ENCODE results near the gene LHFPL3. TPM values are rescaled to one million over a fixed set of nuclear protein-coding genes. Genes with fewer than 3 reads are reported as not detected.

LHFPL3 gene
- total and polyA plus RNA-seq, 2 donors (not counting 3 experiments of a cell fraction or from before 2014, with no cell fraction given) = not detected

DNA sequence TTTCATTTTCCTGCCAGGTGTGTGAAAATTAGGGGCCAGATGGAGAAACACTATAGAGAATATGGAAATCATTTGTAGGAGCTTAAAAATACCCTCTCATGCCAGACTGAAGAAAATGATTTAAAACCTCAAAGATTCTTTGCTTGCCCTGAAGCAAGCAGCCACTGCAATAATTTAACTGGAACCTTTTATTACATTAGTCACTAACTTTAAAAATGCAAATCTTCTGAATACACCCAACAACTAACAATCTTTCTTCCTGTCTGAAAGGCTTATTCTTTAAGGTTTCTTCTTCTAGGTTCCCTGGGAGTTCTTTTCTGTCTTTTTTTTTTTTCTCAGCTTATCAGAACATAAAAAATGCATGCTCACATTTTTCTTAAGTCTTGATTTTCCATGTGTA is 447.1 kb downstream of the LHFPL3 start:
- no peak for FAIRE-seq
- H3K4me2 ChIP-seq (ENCODE audit: insufficient read depth, low read length) = no peak overlapping the region
- H3K27ac ChIP-seq (ENCODE audit: insufficient read depth, low read depth, low read length) = no peak overlapping the region
- ChIA-PET POLR2A (no interaction called here), CTCF (no interaction called here)
- H2AFZ ChIP-seq (ENCODE audit: low read depth, low read length) = no peak overlapping the region
- BruUV-seq (replicated peaks) = no TSS peak
- dilution Hi-C loops (cut with MboI; ENCODE audit: extremely low pct_ligation_motif_present, low sequenced_read_pairs) = no loop called here
- no peaks in the 10 kb centered on the region for H4K20me1 ChIP-seq (replicated peaks; ENCODE audit: control insufficient read depth, extremely low read depth, insufficient read depth, low read length)
- no peaks in the 10 kb centered on the region for H3K9me3 ChIP-seq (replicated peaks; ENCODE audit: control insufficient read depth, insufficient read depth, low read length)
- no peak for TF ChIP-seq JUN (IDR thresholded peaks at IDR 0.05; ENCODE audit: borderline replicate concordance, insufficient read depth, insufficient read length, low read depth)
- no peak for TF ChIP-seq POLR2A (IDR thresholded peaks at IDR 0.05; ENCODE audit: low read depth, low read length)
- no peak for TF ChIP-seq POLR2AphosphoS5 (IDR thresholded peaks at IDR 0.05; ENCODE audit: insufficient read depth, low read depth, low read length)
- TF ChIP-seq FOS (IDR thresholded peaks at IDR 0.05; ENCODE audit: borderline replicate concordance, insufficient read depth, low read length) = no peak
- TF ChIP-seq MYC (IDR thresholded peaks at IDR 0.05; ENCODE audit: low read depth, low read length) = no peak
- TF ChIP-seq GATA2 (IDR thresholded peaks at IDR 0.05; ENCODE audit: insufficient read depth, insufficient read length, low read depth, low read length) = no peak
- TF ChIP-seq, protein P1, sequence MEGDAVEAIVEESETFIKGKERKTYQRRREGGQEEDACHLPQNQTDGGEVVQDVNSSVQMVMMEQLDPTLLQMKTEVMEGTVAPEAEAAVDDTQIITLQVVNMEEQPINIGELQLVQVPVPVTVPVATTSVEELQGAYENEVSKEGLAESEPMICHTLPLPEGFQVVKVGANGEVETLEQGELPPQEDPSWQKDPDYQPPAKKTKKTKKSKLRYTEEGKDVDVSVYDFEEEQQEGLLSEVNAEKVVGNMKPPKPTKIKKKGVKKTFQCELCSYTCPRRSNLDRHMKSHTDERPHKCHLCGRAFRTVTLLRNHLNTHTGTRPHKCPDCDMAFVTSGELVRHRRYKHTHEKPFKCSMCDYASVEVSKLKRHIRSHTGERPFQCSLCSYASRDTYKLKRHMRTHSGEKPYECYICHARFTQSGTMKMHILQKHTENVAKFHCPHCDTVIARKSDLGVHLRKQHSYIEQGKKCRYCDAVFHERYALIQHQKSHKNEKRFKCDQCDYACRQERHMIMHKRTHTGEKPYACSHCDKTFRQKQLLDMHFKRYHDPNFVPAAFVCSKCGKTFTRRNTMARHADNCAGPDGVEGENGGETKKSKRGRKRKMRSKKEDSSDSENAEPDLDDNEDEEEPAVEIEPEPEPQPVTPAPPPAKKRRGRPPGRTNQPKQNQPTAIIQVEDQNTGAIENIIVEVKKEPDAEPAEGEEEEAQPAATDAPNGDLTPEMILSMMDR (IDR thresholded peaks at IDR 0.05; ENCODE audit: extremely low read depth in 1 of 2, insufficient read depth in 1 of 2, low read depth in 1 of 2, low read length in 2 of 2) = no peak
- TF ChIP-seq, protein P2, sequence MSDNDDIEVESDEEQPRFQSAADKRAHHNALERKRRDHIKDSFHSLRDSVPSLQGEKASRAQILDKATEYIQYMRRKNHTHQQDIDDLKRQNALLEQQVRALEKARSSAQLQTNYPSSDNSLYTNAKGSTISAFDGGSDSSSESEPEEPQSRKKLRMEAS (IDR thresholded peaks at IDR 0.05; ENCODE audit: insufficient read depth, insufficient read length) = no peak
- no peak for TF ChIP-seq EZH2 (IDR thresholded peaks at IDR 0.05; ENCODE audit: borderline replicate concordance, low read depth, low read length, severe bottlenecking)
- H3K4me3 ChIP-seq (replicated peaks in 1 of 3; ENCODE audit: insufficient read depth in 1 of 3, low read depth in 1 of 3, low read length in 3 of 3) = no peak overlapping the region
- intact Hi-C loops (cut with micrococcal nuclease) = no loop called here
- H3K79me2 ChIP-seq (ENCODE audit: control insufficient read depth, insufficient read depth, low read length) = no peaks in the 10 kb centered on the region
- no peaks in the 10 kb centered on the region for H3K4me1 ChIP-seq (ENCODE audit: control insufficient read depth, extremely low read depth, insufficient read depth, low read length)
- no peak overlapping the region for H3K9ac ChIP-seq (replicated peaks; ENCODE audit: extremely low read depth, insufficient read depth, low read length)
- no peaks in the 10 kb centered on the region for H3K36me3 ChIP-seq (ENCODE audit: control insufficient read depth in 2 of 2, extremely low read depth in 1 of 2, insufficient read depth in 2 of 2, low read length in 2 of 2)
- no peak for DNase-seq (ENCODE audit: low read depth, low spot score)
- no peaks in the 10 kb centered on the region for H3K9me1 ChIP-seq (replicated peaks; ENCODE audit: control insufficient read depth, extremely low read depth, insufficient read depth, low read length)
- peaks cover 0 to 2% of the 10 kb centered on the region in 2 experiments for H3K27me3 ChIP-seq (ENCODE audit: control insufficient read depth in 2 of 2, insufficient read depth in 2 of 2, low read length in 2 of 2)

All from endothelial cell of umbilical vein (primary cell).